NCI-H748 (cell line): ENCODE results near the gene TBC1D5.
"Not testable (repeated sequence)": the region's sequence is repeated elsewhere in the genome, so short reads cannot be mapped to it uniquely, and the experiment has no call there.

Experiments used
- DNase-seq: peaks from one replicate; lab custom pipeline; 2025; ENCODE audit not compliant: unreplicated experiment; lab: John Stamatoyannopoulos, UW

The TBC1D5 gene

DNA sequence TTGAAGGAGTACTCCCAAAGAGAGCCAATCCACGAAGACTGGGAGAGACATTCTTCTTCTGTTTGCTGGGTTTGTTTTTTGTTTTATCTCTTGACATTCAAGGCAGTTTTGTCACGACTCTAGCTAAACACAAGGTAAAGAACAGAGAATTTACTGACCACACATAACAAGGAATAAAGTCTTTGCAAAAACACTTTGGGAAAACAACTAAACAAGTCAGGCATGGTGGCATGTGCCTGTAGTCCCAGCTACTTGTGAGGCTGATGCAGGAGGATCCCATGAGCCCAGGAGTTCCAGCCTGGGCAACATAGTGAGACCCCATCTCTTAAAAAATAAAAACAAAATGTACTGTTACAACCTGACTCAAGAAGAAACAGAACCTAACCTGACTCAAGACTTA lies 28.0 kb downstream of the TBC1D5 start:
- no peak for DNase-seq

DNA sequence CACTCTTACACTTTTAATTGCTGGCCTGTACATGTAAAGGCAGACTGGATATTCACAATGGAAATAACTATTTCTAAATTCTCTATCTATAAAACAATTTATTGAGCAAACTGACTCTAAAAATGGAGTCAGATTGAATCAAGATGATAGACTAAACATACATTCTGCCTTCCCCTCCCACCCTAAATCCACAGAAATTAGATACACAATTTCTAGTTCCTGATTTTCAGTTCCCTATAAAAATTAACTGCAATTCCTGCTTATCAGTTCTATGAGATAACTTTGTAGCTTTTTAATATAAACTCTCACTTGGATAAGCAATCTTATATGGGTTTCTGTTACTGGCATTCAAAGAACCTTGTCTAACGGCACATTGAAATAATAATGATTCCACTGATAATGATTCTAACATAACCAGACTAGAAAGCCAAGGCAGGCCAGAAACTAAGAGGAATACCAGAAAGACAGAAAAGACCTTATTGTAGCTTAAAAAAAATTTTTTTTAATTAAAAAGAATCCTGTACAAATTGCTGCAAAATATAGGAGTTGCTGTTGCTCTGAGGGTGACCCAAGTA lies 33.1 kb downstream of the TBC1D5 start:
- DNase-seq = no peak

DNA sequence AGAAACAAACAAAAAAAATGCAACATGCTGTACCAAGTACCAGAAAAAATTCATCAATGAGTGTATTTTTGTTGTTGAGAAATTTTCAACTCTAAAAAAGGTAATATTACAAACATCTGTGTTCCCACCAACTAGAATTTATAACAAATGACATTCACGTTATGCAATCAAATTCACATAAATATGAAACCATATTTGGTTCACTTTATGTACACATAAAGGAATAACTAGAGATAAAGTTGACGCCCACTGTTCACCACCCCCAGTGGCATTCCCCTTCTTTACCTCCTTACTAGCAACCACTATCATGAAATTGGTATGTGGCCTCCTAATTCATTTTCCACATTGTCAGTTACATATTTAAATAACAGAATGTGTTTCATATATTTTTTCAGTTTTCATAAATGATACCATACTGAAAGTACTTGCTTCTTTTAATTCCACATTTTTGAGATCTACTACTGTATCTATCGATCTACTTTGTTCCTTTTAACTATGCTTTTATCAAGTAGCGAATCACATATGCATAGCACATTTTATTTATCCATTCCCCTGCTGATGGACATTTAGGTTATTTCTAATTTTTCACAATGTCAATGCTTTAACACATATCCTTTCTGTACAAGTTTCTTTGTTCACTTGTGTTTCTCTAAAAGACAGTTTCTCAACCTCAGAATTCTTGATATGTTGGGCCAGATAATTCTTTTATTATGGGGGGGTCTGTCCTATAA lies 34.5 kb downstream of the TBC1D5 start:
- DNase-seq = no peak

DNA sequence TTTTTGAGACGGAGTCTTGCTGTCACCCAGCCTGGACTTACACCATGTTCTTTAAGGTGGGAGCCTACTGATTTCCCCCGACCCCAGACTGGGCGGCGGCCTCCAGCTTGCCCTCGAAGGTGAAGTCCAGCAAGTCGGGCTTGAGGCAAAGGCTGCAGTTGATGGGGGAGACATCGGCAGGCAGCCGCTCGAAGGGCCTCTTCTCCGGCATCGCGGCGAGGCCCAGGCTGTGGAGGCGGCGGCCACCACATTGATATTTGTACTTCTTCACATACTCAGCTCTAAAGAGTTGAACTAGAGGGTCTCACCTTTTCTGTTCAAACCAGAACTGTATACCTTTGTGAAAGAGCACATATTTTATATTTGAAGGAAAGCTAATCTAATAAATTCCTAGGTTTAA lies 36.4 kb downstream of the TBC1D5 start:
- not testable (repeated sequence) for DNase-seq

DNA sequence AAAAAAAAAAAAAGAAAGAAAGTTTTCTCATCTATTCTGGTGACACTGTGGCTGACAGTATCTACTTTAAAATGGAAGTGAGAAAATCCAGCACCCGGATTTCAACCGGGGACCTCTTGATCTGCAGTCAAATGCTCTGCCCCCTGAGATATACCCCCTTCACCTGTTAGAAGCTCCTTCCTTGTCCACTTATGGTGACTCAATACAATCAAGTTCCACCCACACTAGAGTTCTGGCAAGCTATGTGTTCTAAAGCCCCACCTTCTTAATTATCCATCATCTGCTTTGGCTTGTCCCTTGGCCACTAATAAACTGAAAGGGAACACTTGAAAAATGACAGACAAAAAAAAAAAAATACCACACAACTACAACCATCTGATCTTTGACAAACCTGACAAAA lies 42.6 kb downstream of the TBC1D5 start:
- DNase-seq = not testable (repeated sequence)

DNA sequence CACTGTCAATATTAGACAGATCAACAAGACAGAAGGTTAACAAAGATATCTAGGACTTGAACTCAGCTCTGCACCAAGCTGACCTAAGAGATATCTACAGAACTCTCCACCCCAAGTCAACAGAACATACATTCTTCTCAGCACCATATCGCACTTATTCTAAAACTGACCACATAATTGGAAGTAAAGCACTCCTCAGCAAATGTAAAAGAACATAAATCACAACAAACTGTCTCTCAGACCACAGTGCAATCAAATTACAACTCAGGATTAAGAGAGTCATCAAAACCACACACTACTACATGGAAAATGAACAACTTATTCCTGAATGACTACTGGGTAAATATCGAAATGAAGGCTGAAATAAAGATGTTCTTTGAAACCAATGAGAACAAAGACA lies 46.8 kb downstream of the TBC1D5 start:
- not testable (repeated sequence) for DNase-seq

DNA sequence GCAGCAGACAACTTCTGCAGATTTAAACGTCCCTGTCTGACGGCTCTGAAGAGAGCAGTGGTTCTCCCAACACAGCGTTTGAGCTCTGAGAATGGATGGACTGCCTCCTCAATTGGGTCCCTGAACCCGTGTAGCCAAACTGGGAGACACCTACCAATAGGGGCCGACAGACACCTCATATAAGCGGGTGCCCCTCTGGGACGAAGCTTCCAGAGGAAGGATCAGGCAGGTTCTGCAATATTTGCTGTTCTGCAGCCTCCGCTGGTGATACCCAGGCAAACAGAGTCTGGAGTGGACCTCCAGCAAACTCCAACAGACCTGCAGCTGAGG lies 48.8 kb downstream of the TBC1D5 start:
- DNase-seq = not testable (repeated sequence)

DNA sequence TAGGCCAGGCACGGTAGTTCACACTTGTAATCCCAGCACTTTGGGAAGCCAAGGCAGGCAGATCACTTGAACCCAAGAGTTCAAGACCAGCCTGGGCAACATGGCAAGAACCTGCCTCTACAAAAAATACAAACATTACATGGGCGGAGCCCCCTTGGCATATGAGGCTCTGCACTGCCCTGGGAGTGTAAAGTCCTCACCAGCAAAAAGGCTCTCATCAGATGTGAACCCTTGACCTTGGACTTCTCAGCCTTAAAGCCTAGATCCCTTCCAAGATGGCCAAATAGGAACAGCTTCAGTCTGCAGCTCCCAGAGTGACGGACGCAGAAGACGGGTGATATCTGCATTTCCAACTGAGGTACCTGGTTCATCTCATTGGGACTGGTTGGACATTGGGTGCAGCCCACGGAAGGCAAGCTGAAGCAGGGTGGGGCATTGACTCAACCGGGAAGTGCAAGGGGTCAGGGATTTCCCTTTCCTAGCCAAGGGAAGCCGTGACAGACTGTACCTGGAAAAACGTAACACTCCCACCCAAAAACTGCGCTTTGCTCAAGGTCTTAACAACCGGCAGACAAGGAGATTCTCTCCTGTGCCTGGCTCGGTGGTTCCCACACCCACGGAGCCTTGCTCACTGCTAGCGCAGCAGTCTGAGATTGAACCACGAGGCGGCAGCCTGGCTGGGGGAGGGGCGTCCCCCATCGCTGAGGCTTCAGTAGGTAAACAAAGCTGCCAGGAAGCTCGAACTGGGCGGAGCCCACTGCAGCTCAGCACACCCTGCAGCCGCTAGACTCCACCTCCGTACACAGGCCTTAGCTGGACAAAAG lies 49.4 kb downstream of the TBC1D5 start:
- peak; percentile 89 for DNase-seq

DNA sequence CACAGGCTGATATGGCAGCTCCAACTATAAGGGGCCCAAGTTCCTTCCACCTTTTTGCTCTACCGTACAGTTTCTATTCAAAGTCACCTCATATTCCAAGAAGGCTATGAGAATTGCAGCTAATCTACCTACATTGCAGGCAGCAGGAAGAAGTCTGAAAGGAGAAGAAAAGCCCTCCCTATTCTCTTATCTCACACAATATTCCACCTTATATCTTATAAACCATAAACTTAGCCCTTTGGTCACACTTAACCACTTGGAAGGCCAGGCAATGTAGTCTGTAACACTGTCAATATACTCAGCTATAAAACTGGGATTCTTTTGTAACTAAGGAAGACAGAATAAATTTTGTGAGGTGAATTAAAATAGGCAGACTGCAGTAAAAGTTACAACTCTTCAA lies 54.9 kb downstream of the TBC1D5 start:
- DNase-seq = no peak

DNA sequence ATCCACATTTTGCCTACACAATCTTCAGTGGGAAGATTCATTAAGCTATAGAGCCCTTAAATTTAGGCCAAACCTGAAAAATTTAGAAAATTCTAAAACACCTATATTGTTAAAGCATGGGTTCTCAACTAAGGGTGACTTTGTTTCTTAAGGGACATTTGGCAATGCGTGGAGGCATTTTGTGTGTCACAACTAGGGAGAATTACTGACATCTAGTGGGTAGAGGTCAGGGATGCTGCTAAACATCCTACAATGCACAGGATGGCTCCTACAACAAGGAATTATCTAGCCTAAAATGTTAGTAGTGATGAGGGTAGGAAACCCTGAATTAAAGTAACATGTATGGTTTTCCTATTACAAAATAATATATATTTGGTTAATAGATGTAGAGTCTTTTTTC lies 55.8 kb downstream of the TBC1D5 start:
- DNase-seq = peak; percentile 13

DNA sequence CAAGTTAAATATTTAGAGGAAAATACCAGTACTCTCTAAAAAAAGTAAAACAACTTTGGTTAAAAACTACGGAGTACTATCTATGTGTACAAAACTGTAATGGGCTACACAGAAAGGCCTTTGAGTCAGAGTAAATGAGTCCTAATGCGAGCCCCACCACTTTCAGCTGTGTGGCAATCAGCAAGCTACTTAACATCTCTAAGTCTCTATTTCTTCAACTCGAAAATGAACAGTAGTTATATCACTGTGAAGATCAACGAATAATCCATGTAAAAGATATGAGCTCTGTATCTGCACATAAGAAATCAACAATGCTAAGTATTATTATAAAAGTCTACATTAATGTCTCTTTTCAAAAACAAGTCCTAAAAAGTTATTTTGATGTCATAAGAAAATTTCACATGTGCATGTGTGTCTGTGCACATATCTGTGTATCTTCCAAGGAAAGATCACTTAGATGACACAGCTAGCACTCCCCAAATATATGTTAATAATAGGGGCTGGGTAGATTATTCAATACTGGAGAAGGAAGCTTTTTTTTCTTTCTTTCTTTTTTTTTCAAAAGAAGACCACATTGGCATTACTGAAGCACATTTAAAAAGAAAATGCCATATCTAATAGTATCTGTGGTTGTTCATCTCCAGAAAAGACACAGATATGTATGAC lies 58.8 kb downstream of the TBC1D5 start:
- no peak for DNase-seq

DNA sequence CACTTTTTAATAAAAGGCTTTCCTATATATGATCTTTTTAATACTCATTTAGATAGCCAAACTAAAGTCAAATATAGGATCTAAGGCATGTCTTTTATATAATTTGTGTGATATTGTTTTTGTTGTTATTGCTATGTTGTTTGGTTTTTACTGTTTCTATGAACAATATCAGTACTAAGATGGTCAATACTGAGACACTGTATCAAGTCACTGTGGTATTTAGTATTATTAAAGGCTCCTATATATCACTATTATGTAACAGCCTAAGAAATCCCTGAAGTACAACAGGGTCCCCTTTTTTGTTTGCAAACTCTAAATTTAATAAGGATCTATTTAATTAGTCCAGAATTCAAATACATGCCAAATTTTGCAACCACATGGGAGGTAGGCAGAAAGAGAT lies 61.9 kb downstream of the TBC1D5 start:
- no peak for DNase-seq

DNA sequence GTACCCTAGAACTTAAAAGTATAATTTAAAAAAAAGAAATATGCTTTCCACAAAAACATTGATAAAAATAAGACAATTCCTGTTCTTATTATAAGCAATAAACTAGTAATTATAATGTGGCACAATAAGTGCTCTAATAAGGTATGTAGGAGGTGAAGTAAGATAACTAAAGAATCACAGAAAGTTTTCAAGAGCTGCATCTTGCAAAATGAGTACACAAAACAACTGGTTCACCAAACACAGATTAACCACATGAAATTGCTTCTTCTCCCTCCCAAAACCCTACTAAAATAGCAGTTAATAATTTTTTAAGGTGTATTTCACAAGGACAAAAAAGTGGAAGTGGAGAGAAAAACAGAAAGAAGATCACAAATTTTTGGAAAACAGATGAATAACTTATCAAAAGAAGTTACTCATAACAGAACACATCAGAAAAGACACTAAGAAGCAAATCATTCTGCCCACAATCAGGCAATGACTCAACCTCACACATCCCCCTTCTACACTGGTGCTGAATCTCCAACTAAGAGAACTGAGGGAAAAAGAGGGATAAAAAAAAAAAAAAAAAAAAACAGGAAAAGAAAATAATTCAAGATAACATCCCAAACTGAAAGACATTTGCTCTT lies 64.2 kb downstream of the TBC1D5 start:
- DNase-seq = no peak

DNA sequence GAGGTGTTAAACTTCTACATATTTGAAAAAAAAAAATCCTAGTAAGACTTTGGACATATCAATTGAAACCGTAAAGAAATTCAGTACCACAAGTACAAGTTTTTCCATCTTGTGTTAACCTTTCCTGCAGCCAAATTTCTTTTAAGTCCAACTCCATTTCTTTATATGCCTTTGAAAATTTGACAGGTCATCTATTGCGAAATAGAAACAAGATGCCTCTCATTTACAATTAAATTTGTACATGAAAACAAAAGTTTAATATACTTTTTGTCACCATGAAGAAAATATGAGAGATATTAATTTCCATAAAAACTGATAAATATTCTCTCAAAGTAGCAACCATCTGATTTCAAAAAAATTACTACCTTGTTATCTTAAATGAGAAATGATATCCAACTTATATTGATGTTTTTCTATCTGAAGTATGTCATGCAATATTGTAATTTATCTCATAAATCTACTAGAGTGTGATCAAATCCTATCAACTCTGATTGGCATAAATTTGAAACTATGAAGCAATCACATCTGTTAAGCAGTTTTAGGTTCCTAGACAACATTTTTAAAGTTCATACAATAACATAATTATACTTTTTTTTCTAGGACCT lies 68.2 kb downstream of the TBC1D5 start:
- DNase-seq = no peak

DNA sequence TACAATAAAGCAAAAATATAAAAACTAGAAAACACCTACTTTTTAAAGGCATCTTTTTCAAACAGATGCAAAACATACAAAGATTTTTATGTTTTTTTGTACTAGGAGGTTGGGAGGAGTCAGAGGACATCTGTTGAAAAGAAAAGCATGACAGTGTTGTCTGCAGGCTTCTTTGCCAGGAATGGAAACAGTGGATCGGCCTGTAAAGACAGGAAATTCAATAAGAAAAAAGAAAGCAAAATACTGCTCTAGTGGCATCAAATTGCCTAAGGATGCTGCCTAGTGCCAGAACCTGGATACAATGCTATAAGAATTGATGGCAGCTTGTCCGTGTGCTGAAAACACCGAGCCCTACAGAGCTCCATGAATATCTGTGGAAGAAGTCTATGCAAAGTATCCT lies 69.9 kb downstream of the TBC1D5 start:
- no peak for DNase-seq

DNA sequence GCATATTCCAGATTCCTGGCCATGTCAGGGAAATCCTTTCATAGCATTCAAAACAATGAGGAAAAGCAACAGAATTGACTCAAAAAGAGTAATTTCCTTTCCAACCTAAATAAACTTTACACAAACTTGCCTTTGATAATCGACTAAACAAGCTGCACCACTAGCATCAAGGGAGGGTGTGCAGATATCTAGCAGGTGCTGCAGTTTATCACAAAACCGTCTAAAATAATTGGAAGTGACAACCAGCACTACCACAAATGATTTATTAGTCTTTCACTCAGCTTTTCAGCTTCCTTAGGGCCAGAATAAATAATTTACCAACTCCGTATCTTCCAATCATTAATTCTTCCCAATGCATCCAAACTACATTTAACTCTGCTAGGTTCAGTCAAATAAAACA lies 71.7 kb downstream of the TBC1D5 start:
- no peak for DNase-seq

DNA sequence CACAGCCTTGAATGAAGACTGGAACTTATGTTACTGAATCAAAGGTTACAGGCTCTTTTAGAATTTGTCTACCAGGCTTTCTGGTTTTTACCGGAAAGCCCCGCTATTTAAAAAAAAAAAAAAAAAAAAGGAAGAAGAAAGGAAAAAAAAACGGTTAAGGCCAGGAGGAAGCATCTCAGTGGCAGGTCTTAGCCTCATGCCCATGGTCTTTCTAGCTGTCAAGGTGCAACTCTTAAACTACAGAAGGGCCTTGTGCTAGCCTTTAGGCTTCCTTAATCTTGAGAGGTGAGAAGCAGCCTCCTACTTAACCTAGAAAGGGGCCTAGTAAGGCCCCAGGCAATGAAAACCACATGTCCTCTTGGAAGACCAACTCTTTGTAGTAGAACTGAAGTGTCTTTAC lies 77.5 kb downstream of the TBC1D5 start:
- DNase-seq = no peak

DNA sequence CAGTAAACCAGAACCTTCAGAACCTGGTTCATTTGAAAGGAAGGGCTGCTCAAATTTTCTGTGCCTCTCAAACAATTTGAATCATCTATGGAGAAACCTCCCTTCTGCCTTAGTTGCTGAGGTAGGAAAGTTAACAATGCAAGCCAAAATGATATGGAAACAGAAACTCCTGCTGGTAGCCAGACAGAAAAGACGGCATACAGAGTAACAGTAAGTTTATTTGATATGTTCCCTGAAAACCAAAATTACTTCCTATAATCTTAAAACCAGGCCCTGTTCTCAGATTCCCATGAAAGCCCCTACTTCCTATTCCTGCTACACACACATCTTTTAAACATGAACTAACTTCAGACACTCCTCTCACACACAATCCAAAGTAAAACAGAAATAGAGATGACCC lies 86.2 kb downstream of the TBC1D5 start:
- DNase-seq = no peak

DNA sequence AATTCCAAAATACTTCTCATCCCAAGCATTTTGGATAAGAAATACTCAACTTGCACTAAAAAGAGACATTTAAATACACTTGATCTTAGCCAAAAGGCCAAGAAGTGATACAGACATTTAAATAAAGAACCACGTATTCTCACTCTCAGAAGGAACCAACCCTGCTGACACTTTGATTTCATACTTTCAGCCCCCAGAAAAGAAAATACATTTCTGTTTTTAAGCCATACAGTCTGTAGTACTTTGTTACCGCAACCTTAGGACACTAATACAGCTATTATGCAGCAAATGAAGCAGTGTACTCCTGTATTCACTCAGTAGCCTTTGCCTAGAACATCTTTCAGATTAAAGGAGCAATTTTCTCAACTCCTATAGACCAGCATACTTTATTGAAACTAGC lies 86.7 kb downstream of the TBC1D5 start:
- no peak for DNase-seq

DNA sequence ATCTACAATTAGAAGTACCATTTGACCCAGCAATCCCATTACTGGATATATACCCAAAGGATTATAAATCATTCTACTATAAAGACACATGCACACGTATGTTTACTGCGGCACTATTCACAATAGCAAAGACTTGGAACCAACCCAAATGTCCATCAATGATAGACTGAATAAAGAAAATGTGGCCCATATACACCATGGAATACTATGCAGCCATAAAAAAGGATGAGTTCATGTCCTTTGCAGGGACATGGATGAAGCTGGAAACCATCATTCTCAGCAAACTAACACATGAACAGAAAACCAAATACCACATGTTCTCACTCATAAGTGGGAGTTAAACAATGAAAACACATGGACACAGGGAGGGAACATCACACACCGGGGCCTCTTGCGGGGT lies 92.7 kb downstream of the TBC1D5 start:
- not testable (repeated sequence) for DNase-seq
